Pulmonary artery endothelial cell (primary cell): ENCODE results near the gene SYT17. TPM values are rescaled to one million over a fixed set of nuclear protein-coding genes. Genes with fewer than 3 reads are reported as not detected.
A peak's percentile ranks its signal among the peaks of the same experiment; 100 is the strongest.
"Not testable (repeated sequence)": the region's sequence is repeated elsewhere in the genome, so short reads cannot be mapped to it uniquely, and the experiment has no call there.

Experiments used
- DNase-seq: peaks from one replicate; pipeline ENCODE4 v3.0.0-alpha.2; 2011; ENCODE audit warnings: low read depth, low spot score
- total RNA-seq: library from RNA; depleted of rRNA; stranded (reverse); fragments of >200 nt; gene quantifications from 2 replicates; pipeline ENCODE4 v1.2.3, GENCODE V29; 2014

Gene SYT17
- total RNA-seq, 1 donor from 2014 or later: 0.59 TPM

- DNase-seq: no peak
Measured at GRCh38 chr16:19173649-19174383, 5.8 kb downstream of the SYT17 start.

- DNase-seq: no peak
Measured at GRCh38 chr16:19174478-19174877, 6.4 kb downstream of the SYT17 start.

- DNase-seq: no peak
Measured at GRCh38 chr16:19175492-19176262, 7.6 kb downstream of the SYT17 start.

- DNase-seq: no peak
Measured at GRCh38 chr16:19177111-19177739, 9.2 kb downstream of the SYT17 start.

- DNase-seq: peak; percentile 10
Measured at GRCh38 chr16:19179546-19180490, 11.8 kb downstream of the SYT17 start.

- DNase-seq: no peak
Measured at GRCh38 chr16:19180741-19181140, 12.7 kb downstream of the SYT17 start.

GRCh38 chr16:19182481-19182880 is 14.4 kb downstream of the SYT17 start:
- DNase-seq: no peak

GRCh38 chr16:19183187-19183586 is 15.1 kb downstream of the SYT17 start:
- DNase-seq: no peak

GRCh38 chr16:19184823-19185509 is 16.9 kb downstream of the SYT17 start:
- no peak for DNase-seq

- DNase-seq: no peak
Measured at GRCh38 chr16:19185510-19185851, 17.4 kb downstream of the SYT17 start.

GRCh38 chr16:19186408-19186807 is 18.4 kb downstream of the SYT17 start:
- no peak for DNase-seq

- not testable (repeated sequence) for DNase-seq
Measured at GRCh38 chr16:19187961-19188360, 19.9 kb downstream of the SYT17 start.

GRCh38 chr16:19188406-19188805 is 20.4 kb downstream of the SYT17 start:
- no peak for DNase-seq

GRCh38 chr16:19192865-19193264 is 24.8 kb downstream of the SYT17 start:
- no peak for DNase-seq

GRCh38 chr16:19196871-19197270 is 28.8 kb downstream of the SYT17 start:
- no peak for DNase-seq

- DNase-seq: no peak
Measured at GRCh38 chr16:19203374-19203966, 35.4 kb downstream of the SYT17 start.

GRCh38 chr16:19210280-19210924 is 42.4 kb downstream of the SYT17 start:
- DNase-seq: no peak

- no peak for DNase-seq
Measured at GRCh38 chr16:19210968-19211367, 42.9 kb downstream of the SYT17 start.

GRCh38 chr16:19212059-19212458 is 44.0 kb downstream of the SYT17 start:
- DNase-seq: no peak

- DNase-seq: no peak
Measured at GRCh38 chr16:19213885-19214284, 45.8 kb downstream of the SYT17 start.
